Endothelial cell of umbilical vein (primary cell): ENCODE measurements around the gene TXNL4A. TPM values are rescaled to one million over a fixed set of nuclear protein-coding genes. Genes with fewer than 3 reads are reported as not detected.

Source experiments
- BruUV-seq: library from RNA; stranded (reverse); fragments of 400-500 nt; replicated peaks from 2 replicates; lab custom pipeline; 2021; lab: Mats Ljungman, UMichigan
- CTCF ChIA-PET: fragments of 300-600, 350-600 bp; sonication (Branson Sonifier 250); formaldehyde crosslinking; loops from one replicate; lab custom pipeline; 2021; ENCODE audit warnings: antibody characterized with exemption, inconsistent platforms; lab: Charles Lee
- POLR2A ChIA-PET: fragments of 300-600, 350-600 bp; sonication (Branson Sonifier 250); formaldehyde crosslinking; loops from one replicate; lab custom pipeline; 2021; ENCODE audit warnings: antibody characterized with exemption, inconsistent platforms; lab: Charles Lee
- DNase-seq: peaks from one replicate; pipeline ENCODE4 v3.0.0-alpha.2; 2011; ENCODE audit warnings: low read depth, low spot score
- FAIRE-seq: peaks from 2 replicates; lab custom pipeline; 2011; peaks lifted over from hg19 to GRCh38; lab: Jason Lieb, UNC
- H2AFZ ChIP-seq: 2 replicates; pipeline ENCODE4 v1.6.0; 2012; ENCODE audit warnings: low read depth, low read length, control low read depth, inconsistent platforms
- H3K27ac ChIP-seq: 2 replicates; pipeline ENCODE4 v1.5.1; 2011; ENCODE audit warnings: low read depth, mild to moderate bottlenecking, control low read depth, low read length, moderate library complexity; ENCODE audit not compliant: insufficient read depth
- H3K27me3 ChIP-seq, 2 experiments: 2 replicates each; pipeline versions ENCODE4 v1.6.0 to v1.6.1; 2011; ENCODE audit warnings: low read length in 2 of 2, mixed read lengths in 1 of 2; ENCODE audit not compliant: control insufficient read depth in 2 of 2, insufficient read depth in 2 of 2
- H3K36me3 ChIP-seq, 2 experiments: 2 replicates in 1 of 2; 3 replicates in 1 of 2; pipeline ENCODE4 v1.5.1; 2011; ENCODE audit warnings: low read length in 2 of 2, mild to moderate bottlenecking in 1 of 2, moderate library complexity in 1 of 2; ENCODE audit not compliant: control insufficient read depth in 2 of 2, insufficient read depth in 2 of 2; ENCODE audit errors: extremely low read depth in 1 of 2
- H3K4me1 ChIP-seq: 3 replicates; pipeline ENCODE4 v1.5.1; 2011; ENCODE audit warnings: mild to moderate bottlenecking, low read length; ENCODE audit not compliant: control insufficient read depth, insufficient read depth; ENCODE audit errors: extremely low read depth
- H3K4me2 ChIP-seq: 2 replicates; pipeline ENCODE4 v1.6.1; 2011; ENCODE audit warnings: low read length, control low read depth, mixed read lengths; ENCODE audit not compliant: insufficient read depth
- H3K4me3 ChIP-seq, 3 experiments: fragments of 200-600 bp in 1 of 3; sonication (generic), shearing (Covaris generic) in 1 of 3; replicated peaks in 1 of 3; 2 replicates each; pipeline ENCODE4 v1.5.1; 2011 to 2016; ENCODE audit warnings: control low read depth in 3 of 3, low read length in 3 of 3, mild to moderate bottlenecking in 2 of 3, inconsistent platforms in 1 of 3, low read depth in 1 of 3, moderate library complexity in 1 of 3; ENCODE audit not compliant: insufficient read depth in 1 of 3
- H3K79me2 ChIP-seq: 2 replicates; pipeline ENCODE4 v1.6.0; 2012; ENCODE audit warnings: low read length, inconsistent platforms; ENCODE audit not compliant: control insufficient read depth, insufficient read depth
- H3K9ac ChIP-seq: replicated peaks from 2 replicates; pipeline ENCODE3; 2011; ENCODE audit warnings: low read length, control low read depth; ENCODE audit not compliant: insufficient read depth; ENCODE audit errors: extremely low read depth
- H3K9me1 ChIP-seq: replicated peaks from 3 replicates; pipeline ENCODE4 v1.6.0; 2011; ENCODE audit warnings: mild to moderate bottlenecking, low read length; ENCODE audit not compliant: control insufficient read depth, insufficient read depth; ENCODE audit errors: extremely low read depth
- H3K9me3 ChIP-seq: replicated peaks from 2 replicates; pipeline ENCODE4 v1.5.1; 2012; ENCODE audit warnings: low read length, inconsistent platforms; ENCODE audit not compliant: control insufficient read depth, insufficient read depth
- H4K20me1 ChIP-seq: replicated peaks from 2 replicates; pipeline ENCODE3; 2011; ENCODE audit warnings: mild to moderate bottlenecking, low read length; ENCODE audit not compliant: control insufficient read depth, insufficient read depth; ENCODE audit errors: extremely low read depth
- EZH2 ChIP-seq: IDR thresholded peaks from 2 replicates; pipeline ENCODE4 v1.6.1; 2012; ENCODE audit warnings: borderline replicate concordance, low read depth, mild to moderate bottlenecking, moderate library complexity, low read length, inconsistent platforms; ENCODE audit not compliant: severe bottlenecking
- FOS ChIP-seq: IDR thresholded peaks from 2 replicates; pipeline ENCODE4 v1.6.1; 2011; ENCODE audit warnings: mild to moderate bottlenecking, low read length, moderate library complexity, borderline replicate concordance; ENCODE audit not compliant: insufficient read depth
- GATA2 ChIP-seq: IDR thresholded peaks from 2 replicates; pipeline ENCODE4 v1.7.0; 2011; ENCODE audit warnings: low read depth, mild to moderate bottlenecking, moderate library complexity, mixed read lengths, low read length; ENCODE audit not compliant: insufficient read length, insufficient read depth
- JUN ChIP-seq: IDR thresholded peaks from 2 replicates; pipeline ENCODE4 v1.6.1; 2011; ENCODE audit warnings: borderline replicate concordance, low read depth; ENCODE audit not compliant: insufficient read length, insufficient read depth
- MYC ChIP-seq: IDR thresholded peaks from one replicate; pipeline ENCODE4 v1.6.1; 2011; ENCODE audit warnings: mild to moderate bottlenecking, low read depth, low read length
- POLR2A ChIP-seq: IDR thresholded peaks from 2 replicates; pipeline ENCODE4 v1.6.1; 2012; ENCODE audit warnings: low read depth, mild to moderate bottlenecking, control low read depth, low read length
- POLR2AphosphoS5 ChIP-seq: IDR thresholded peaks from 2 replicates; pipeline ENCODE4 v1.6.1; 2012; ENCODE audit warnings: low read depth, mild to moderate bottlenecking, control low read depth, low read length, moderate library complexity; ENCODE audit not compliant: insufficient read depth
- dilution Hi-C: fragments of 300-500 bp; cut with MboI; formaldehyde crosslinking; loops from one replicate; pipeline ENCODE4 v1.15.0; 2019; ENCODE audit warnings: low sequenced_read_pairs; ENCODE audit not compliant: extremely low pct_ligation_motif_present
- intact Hi-C: fragments of 100-400 bp; cut with micrococcal nuclease; formaldehyde crosslinking; loops from one replicate; pipeline ENCODE4 v1.10.0; 2022
- polyA plus RNA-seq, 4 experiments: library from polyadenylated mRNA; depleted of rRNA in 3 of 4; stranded (reverse) in 3 of 4; unstranded in 1 of 4; fragments of >200 nt; gene quantifications; 2 replicates each; pipeline versions ENCODE4 v1.2.1 to v1.2.3, GENCODE V29; 2011 to 2012; ENCODE audit warnings: missing spikeins in 1 of 4
- total RNA-seq: library from RNA; stranded (reverse); gene quantifications from 2 replicates; pipeline ENCODE4 v1.2.3, GENCODE V29; 2021
- TF ChIP-seq, protein P1 (sequence below), 2 donors: IDR thresholded peaks; 1 replicate in 1 of 2; 2 replicates in 1 of 2; pipeline ENCODE4 v1.5.1; 2011; ENCODE audit warnings: low read length in 2 of 2, mild to moderate bottlenecking in 2 of 2, moderate library complexity in 2 of 2, control low read depth in 1 of 2, inconsistent platforms in 1 of 2, low read depth in 1 of 2; ENCODE audit not compliant: insufficient read depth in 1 of 2; ENCODE audit errors: extremely low read depth in 1 of 2

The TXNL4A gene
- total and polyA plus RNA-seq, 2 donors (not counting 3 experiments of a cell fraction or from before 2014, with no cell fraction given): 148 to 172 TPM

DNA sequence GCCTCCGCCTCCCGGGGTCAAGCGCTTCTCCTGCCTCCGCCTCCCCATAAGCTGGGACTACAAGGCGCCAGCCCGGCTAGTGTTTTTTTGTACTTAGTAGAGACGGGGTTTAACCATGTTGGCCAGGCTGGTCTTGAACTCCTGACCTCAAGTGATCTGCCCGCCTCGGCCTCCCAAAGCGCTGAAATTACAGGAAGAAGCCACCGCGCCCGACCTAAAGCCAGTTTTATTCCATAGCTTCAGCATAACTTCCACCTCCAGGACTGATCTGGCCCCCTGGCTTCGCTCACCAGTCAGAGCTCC lies 783 bp upstream of the TXNL4A start:
- no peaks in the 10 kb centered on the region for H4K20me1 ChIP-seq
- ChIA-PET POLR2A (interaction anchor here (1.6 kb wide), 1 partner anchor 45 kb away, joined by 7 read pairs; the partner anchor contains the start of gene RBFA), CTCF (interaction anchor here (2.7 kb wide), 1 partner anchor 45 kb away, joined by 24 read pairs; the partner anchor contains the start of gene RBFA)
- intact Hi-C loops (loop anchor here (5.0 kb wide), 1 partner anchor 612 kb away; no protein-coding TSS in a partner anchor), dilution Hi-C loops (no loop called here)
- peaks cover 41% of the 10 kb centered on the region for H3K79me2 ChIP-seq
- H3K4me1 ChIP-seq: peaks cover 13% of the 10 kb centered on the region
- H3K9ac ChIP-seq: peak overlapping the region; percentile 67
- peak; percentile 11 for DNase-seq
- no peak overlapping the region for H2AFZ ChIP-seq
- no peak for TF ChIP-seq POLR2AphosphoS5
- no peak for TF ChIP-seq EZH2
- TF ChIP-seq GATA2: no peak
- no peak for TF ChIP-seq POLR2A
- no peak for TF ChIP-seq JUN
- no peak for TF ChIP-seq FOS
- TF ChIP-seq MYC: no peak
- no peaks in the 10 kb centered on the region for H3K9me1 ChIP-seq
- no peaks in the 10 kb centered on the region for H3K9me3 ChIP-seq
- FAIRE-seq: no peak
- H3K4me2 ChIP-seq: peak overlapping the region; percentile 45
- peaks cover 0 to under 1% of the 10 kb centered on the region in 2 experiments for H3K27me3 ChIP-seq
- H3K4me3 ChIP-seq: peak overlapping the region in 2 of 3 experiments; percentile 96
- H3K36me3 ChIP-seq: peaks cover 2 to 4% of the 10 kb centered on the region in 2 experiments
- no TSS peak for BruUV-seq
- H3K27ac ChIP-seq: no peak overlapping the region

DNA sequence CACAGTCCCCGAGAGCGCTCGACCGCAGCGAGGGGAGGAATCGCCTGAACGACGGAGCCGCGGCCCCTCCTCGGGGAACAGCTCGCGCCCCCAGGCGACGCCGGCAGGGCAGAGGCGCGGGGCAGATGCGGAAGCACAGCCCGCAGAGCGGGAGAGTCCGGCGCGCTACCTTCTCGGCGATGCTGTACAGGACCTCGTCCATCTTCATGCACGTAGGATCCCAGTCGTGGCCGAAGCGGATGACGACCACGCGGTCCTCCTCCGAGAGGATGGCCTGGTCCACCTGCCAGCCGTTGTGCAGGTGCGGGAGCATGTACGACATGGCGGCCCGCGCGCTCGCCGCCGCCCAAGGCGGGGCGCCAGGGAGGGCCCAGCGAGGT lies 302 bp downstream of the TXNL4A start:
- Histone ChIP-seq H3K36me3 (peaks cover 2 to 4% of the 10 kb centered on the region in 2 experiments), H3K9me1 (no peaks in the 10 kb centered on the region), H3K4me1 (peaks cover 13% of the 10 kb centered on the region), H3K9me3 (no peaks in the 10 kb centered on the region), H2AFZ (peak overlapping the region; percentile 62), H3K4me2 (peak overlapping the region; percentile 97), H3K27ac (peak overlapping the region; percentile 11), H3K4me3 (peak overlapping the region; percentile 69 to 96 (median 96)), H3K27me3 (no peaks in the 10 kb centered on the region), H4K20me1 (no peaks in the 10 kb centered on the region), H3K9ac (peak overlapping the region; percentile 75), H3K79me2 (peaks cover 52% of the 10 kb centered on the region)
- DNase-seq (no peak), FAIRE-seq (no peak)
- intact Hi-C loops (loop anchor here (1.0 to 5.0 kb wide), 6 partner anchors 23 to 611 kb away; partner anchors contain the start of genes ADNP2, CTDP1, RBFA and SLC66A2), dilution Hi-C loops (no loop called here)
- POLR2A ChIA-PET: no interaction called here
- CTCF ChIA-PET: interaction anchor here (2.7 kb wide), 1 partner anchor 46 kb away, joined by 24 read pairs; the partner anchor contains the start of gene RBFA
- no TSS peak for BruUV-seq
- TF ChIP-seq, protein P1, sequence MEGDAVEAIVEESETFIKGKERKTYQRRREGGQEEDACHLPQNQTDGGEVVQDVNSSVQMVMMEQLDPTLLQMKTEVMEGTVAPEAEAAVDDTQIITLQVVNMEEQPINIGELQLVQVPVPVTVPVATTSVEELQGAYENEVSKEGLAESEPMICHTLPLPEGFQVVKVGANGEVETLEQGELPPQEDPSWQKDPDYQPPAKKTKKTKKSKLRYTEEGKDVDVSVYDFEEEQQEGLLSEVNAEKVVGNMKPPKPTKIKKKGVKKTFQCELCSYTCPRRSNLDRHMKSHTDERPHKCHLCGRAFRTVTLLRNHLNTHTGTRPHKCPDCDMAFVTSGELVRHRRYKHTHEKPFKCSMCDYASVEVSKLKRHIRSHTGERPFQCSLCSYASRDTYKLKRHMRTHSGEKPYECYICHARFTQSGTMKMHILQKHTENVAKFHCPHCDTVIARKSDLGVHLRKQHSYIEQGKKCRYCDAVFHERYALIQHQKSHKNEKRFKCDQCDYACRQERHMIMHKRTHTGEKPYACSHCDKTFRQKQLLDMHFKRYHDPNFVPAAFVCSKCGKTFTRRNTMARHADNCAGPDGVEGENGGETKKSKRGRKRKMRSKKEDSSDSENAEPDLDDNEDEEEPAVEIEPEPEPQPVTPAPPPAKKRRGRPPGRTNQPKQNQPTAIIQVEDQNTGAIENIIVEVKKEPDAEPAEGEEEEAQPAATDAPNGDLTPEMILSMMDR (IDR thresholded peaks at IDR 0.05; ENCODE audit: extremely low read depth in 1 of 2, insufficient read depth in 1 of 2, low read depth in 1 of 2, low read length in 2 of 2): peak in 1 of 2 donors; percentile 45
- no peak for TF ChIP-seq EZH2
- TF ChIP-seq FOS: no peak
